ENCODE data around the gene SLC25A39. TPM values are rescaled to one million over a fixed set of nuclear protein-coding genes. Genes with fewer than 3 reads are reported as not detected.

Gene SLC25A39
- total and polyA plus RNA-seq, 5 donors = 56.7 to 73.0 (median 68.2) TPM

GRCh38 chr17:44362459-44362948 is 37.9 kb upstream of the SLC25A39 start:
- no peaks in the 10 kb centered on the region for H3K9me3 ChIP-seq (ENCODE audit: control insufficient read depth, low read length)
- intact Hi-C loops (cut with DNase I) = no loop called here
- DNase-seq (peak in 1 of 3 donors; percentile 55), ATAC-seq (peak; percentile 5 to 17)
- no peak overlapping the region for H3K27ac ChIP-seq (ENCODE audit: low read length)
- H3K27me3 ChIP-seq (ENCODE audit: control insufficient read depth, insufficient read depth) = no peaks in the 10 kb centered on the region
- H3K4me1 ChIP-seq (ENCODE audit: control insufficient read depth, insufficient read depth, low read length) = peaks cover 10% of the 10 kb centered on the region
- no peak overlapping the region for H3K4me3 ChIP-seq (ENCODE audit: low read length)
- 25% methylated on average over 11 of the region's 11 CpGs for WGBS

DNA sequence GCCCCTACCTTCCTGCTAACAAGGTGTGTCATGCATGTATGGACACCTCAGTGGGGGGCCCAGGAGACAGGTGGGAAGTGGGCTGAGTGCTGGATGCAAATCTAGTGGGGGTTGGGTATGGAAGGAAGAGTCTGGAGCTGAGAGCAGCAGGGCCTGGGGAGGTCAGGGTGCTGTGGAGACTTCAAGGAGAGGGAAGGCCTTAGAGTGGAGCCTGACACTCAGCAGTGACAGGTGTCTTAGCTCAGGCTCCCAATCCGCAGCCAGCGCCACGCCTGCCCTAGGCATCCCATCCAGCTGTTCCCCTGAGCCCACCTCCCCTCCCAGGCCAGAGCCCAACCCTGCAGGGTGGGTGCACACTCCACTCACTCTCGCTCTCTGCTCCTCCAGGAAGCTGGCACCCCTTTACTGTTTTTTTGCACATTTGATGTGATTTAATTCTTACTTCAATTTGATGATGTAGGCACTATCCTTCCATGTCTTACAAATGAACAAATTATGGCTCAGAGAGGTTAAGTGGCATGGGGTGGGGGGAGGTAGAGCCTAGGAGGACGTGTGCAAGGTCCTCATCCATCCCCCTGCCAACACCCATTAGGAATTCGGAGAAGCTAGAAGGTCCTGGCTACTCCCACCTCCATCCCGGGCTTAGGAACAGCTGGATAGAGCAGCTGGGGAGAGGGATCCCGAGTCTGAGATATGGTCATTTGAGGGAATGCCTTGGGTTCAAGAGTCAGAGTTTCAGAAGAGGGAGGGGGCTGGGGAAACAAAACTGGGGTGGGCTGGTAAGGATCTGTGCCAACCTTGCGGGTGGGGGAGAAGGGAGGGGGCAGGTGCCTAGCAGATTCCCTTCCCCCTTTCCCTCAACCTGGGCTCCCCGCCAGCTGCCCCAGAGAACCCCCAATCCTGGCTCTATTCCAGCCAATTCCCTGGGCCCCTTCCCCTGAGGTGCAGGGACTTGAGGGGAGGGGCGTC is 37.0 kb upstream of the SLC25A39 start:
- 50% methylated on average over 11 of the region's 11 CpGs for WGBS
- Histone ChIP-seq H3K9me3 (ENCODE audit: control insufficient read depth, low read length) (no peaks in the 10 kb centered on the region), H3K27ac (ENCODE audit: low read length) (no peak overlapping the region), H3K27me3 (ENCODE audit: control insufficient read depth, insufficient read depth) (no peaks in the 10 kb centered on the region), H3K4me1 (ENCODE audit: control insufficient read depth, insufficient read depth, low read length) (peaks cover 10% of the 10 kb centered on the region), H3K4me3 (ENCODE audit: low read length) (no peak overlapping the region)
- peak in 2 of 3 donors; percentile 57 to 58 for DNase-seq
- intact Hi-C loops (cut with DNase I) = no loop called here
- peak; percentile 9 to 17 for ATAC-seq

DNA sequence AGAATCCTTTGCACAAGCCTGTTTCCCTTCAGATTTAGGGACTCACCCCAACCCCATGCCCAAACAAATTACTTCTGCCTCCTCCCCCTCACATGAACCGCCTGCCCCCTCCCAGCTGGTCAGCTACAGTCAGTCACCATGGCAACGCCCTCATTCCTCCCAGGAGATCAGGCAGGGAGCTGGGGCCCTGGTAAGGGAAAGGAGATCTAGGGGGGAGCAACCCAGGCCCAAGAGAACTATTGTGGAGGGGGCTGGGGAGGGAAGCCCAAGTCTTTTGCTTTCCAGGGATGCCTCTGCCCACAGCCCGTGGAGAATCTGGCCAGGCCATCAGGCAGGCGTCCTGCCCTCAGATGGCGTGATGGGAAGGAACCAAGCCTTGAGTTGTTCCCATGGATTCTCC is 36.2 kb upstream of the SLC25A39 start:
- WGBS = 50% methylated on average over 5 of the region's 5 CpGs
- no peaks in the 10 kb centered on the region for H3K9me3 ChIP-seq (ENCODE audit: control insufficient read depth, low read length)
- intact Hi-C loops (cut with DNase I) = no loop called here
- peaks cover 10% of the 10 kb centered on the region for H3K4me1 ChIP-seq (ENCODE audit: control insufficient read depth, insufficient read depth, low read length)
- H3K27ac ChIP-seq (ENCODE audit: low read length) = no peak overlapping the region
- DNase-seq (peak in 2 of 3 donors; percentile 66), ATAC-seq (no peak)
- H3K4me3 ChIP-seq (ENCODE audit: low read length) = no peak overlapping the region
- no peaks in the 10 kb centered on the region for H3K27me3 ChIP-seq (ENCODE audit: control insufficient read depth, insufficient read depth)

- no peak for DNase-seq
- Histone ChIP-seq H3K4me1 (ENCODE audit: control insufficient read depth, insufficient read depth, low read length) (peaks cover 10% of the 10 kb centered on the region), H3K27me3 (ENCODE audit: control insufficient read depth, insufficient read depth) (no peaks in the 10 kb centered on the region), H3K27ac (ENCODE audit: low read length) (no peak overlapping the region), H3K9me3 (ENCODE audit: control insufficient read depth, low read length) (no peaks in the 10 kb centered on the region), H3K4me3 (ENCODE audit: low read length) (no peak overlapping the region)
- no peak for ATAC-seq
- intact Hi-C loops (cut with DNase I) = no loop called here
- 59% methylated on average over 6 of the region's 6 CpGs for WGBS
These were observed 35.5 kb upstream of the SLC25A39 start for GRCh38 chr17:44360144-44360533.

GRCh38 chr17:44359458-44360143 is 35.0 kb upstream of the SLC25A39 start:
- Histone ChIP-seq H3K27ac (ENCODE audit: low read length) (no peak overlapping the region), H3K9me3 (ENCODE audit: control insufficient read depth, low read length) (no peaks in the 10 kb centered on the region), H3K4me1 (ENCODE audit: control insufficient read depth, insufficient read depth, low read length) (peaks cover 10% of the 10 kb centered on the region), H3K4me3 (ENCODE audit: low read length) (no peak overlapping the region), H3K27me3 (ENCODE audit: control insufficient read depth, insufficient read depth) (no peaks in the 10 kb centered on the region)
- no peak for ATAC-seq
- intact Hi-C loops (cut with DNase I) = no loop called here
- WGBS = 90% methylated on average over 14 of the region's 14 CpGs
- peak in 2 of 3 donors; percentile 54 to 58 for DNase-seq

- ATAC-seq = no peak
- WGBS = 75% methylated on average over 6 of the region's 6 CpGs
- intact Hi-C loops (cut with DNase I) = no loop called here
- Histone ChIP-seq H3K27me3 (ENCODE audit: control insufficient read depth, insufficient read depth) (no peaks in the 10 kb centered on the region), H3K27ac (ENCODE audit: low read length) (no peak overlapping the region), H3K9me3 (ENCODE audit: control insufficient read depth, low read length) (no peaks in the 10 kb centered on the region), H3K4me1 (ENCODE audit: control insufficient read depth, insufficient read depth, low read length) (peaks cover 10% of the 10 kb centered on the region), H3K4me3 (ENCODE audit: low read length) (no peak overlapping the region)
- DNase-seq = peak in 1 of 3 donors; percentile 21
These were observed 34.4 kb upstream of the SLC25A39 start for GRCh38 chr17:44359006-44359405.

DNA sequence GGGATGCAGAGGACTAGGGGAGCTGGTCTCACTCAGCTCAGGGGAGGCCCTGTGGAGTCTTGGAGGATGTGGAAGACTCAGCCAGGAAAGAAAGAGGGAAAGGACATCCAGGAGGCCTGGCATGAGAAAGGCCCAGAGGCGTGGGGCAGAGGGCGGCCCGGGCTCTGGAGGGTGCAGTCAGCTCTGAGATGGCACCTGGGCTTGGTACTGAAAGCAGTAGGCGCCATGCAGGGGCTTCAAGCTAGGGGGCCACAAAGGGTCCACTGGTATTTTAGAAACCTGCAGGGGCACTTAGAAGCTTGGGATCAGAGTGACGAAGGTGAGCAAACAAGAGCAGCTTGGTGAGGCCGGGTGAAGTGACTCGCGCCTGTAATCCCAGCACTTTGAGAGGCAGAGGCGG is 33.4 kb upstream of the SLC25A39 start:
- Histone ChIP-seq H3K4me3 (ENCODE audit: low read length) (no peak overlapping the region), H3K9me3 (ENCODE audit: control insufficient read depth, low read length) (no peaks in the 10 kb centered on the region), H3K27ac (ENCODE audit: low read length) (no peak overlapping the region), H3K4me1 (ENCODE audit: control insufficient read depth, insufficient read depth, low read length) (peaks cover 10% of the 10 kb centered on the region), H3K27me3 (ENCODE audit: control insufficient read depth, insufficient read depth) (no peaks in the 10 kb centered on the region)
- ATAC-seq (no peak), DNase-seq (peak in 1 of 3 donors; percentile 16)
- 90% methylated on average over 9 of the region's 9 CpGs for WGBS
- intact Hi-C loops (cut with DNase I) = no loop called here

- Histone ChIP-seq H3K4me3 (ENCODE audit: low read length) (no peak overlapping the region), H3K4me1 (ENCODE audit: control insufficient read depth, insufficient read depth, low read length) (peaks cover 4% of the 10 kb centered on the region), H3K27me3 (ENCODE audit: control insufficient read depth, insufficient read depth) (no peaks in the 10 kb centered on the region), H3K9me3 (ENCODE audit: control insufficient read depth, low read length) (no peaks in the 10 kb centered on the region), H3K27ac (ENCODE audit: low read length) (no peak overlapping the region)
- 87% methylated on average over 11 of the region's 11 CpGs for WGBS
- intact Hi-C loops (cut with DNase I) = no loop called here
- no peak for ATAC-seq
- DNase-seq = peak in 1 of 3 donors; percentile 48
These were observed 31.6 kb upstream of the SLC25A39 start for GRCh38 chr17:44356241-44356640.

- H3K27me3 ChIP-seq (ENCODE audit: control insufficient read depth, insufficient read depth) = no peaks in the 10 kb centered on the region
- no peaks in the 10 kb centered on the region for H3K4me1 ChIP-seq (ENCODE audit: control insufficient read depth, insufficient read depth, low read length)
- H3K4me3 ChIP-seq (ENCODE audit: low read length) = no peak overlapping the region
- WGBS = 84% methylated on average over 17 of the region's 17 CpGs
- ATAC-seq (no peak), DNase-seq (peak in 2 of 3 donors; percentile 53 to 57)
- no peak overlapping the region for H3K27ac ChIP-seq (ENCODE audit: low read length)
- intact Hi-C loops (cut with DNase I) = no loop called here
- no peaks in the 10 kb centered on the region for H3K9me3 ChIP-seq (ENCODE audit: control insufficient read depth, low read length)
These were observed 31.0 kb upstream of the SLC25A39 start for GRCh38 chr17:44355642-44356099.

GRCh38 chr17:44354582-44355561 is 30.2 kb upstream of the SLC25A39 start:
- no peak for ATAC-seq
- Histone ChIP-seq H3K27ac (ENCODE audit: low read length) (no peak overlapping the region), H3K4me3 (ENCODE audit: low read length) (peak overlapping the region; percentile 33), H3K4me1 (ENCODE audit: control insufficient read depth, insufficient read depth, low read length) (no peaks in the 10 kb centered on the region), H3K27me3 (ENCODE audit: control insufficient read depth, insufficient read depth) (no peaks in the 10 kb centered on the region), H3K9me3 (ENCODE audit: control insufficient read depth, low read length) (no peaks in the 10 kb centered on the region)
- peak; percentile 58 to 88 (median 86) for DNase-seq
- 52% methylated on average over 77 of the region's 77 CpGs for WGBS
- intact Hi-C loops (cut with DNase I) = no loop called here
